HL-60 (cell line): ENCODE results near the gene CCER1.

Experiments used
- CTCF ChIP-seq: IDR thresholded peaks from one replicate; pipeline ENCODE4 v1.5.1; 2011; ENCODE audit warnings: low read length, control low read depth, inconsistent platforms; ENCODE audit not compliant: insufficient read depth
- POLR2AphosphoS5 ChIP-seq: IDR thresholded peaks from 2 replicates; pipeline ENCODE4 v1.6.1; 2012; ENCODE audit warnings: low read depth
- REST ChIP-seq: IDR thresholded peaks from 2 replicates; pipeline ENCODE4 v1.6.1; 2012; ENCODE audit warnings: low read depth; ENCODE audit not compliant: insufficient replicate concordance

GRCh38 chr12:90969346-90969745 lies 14.4 kb upstream of the CCER1 start:
- no peak for TF ChIP-seq POLR2AphosphoS5
- no peak for TF ChIP-seq CTCF
- no peak for TF ChIP-seq REST
